OCI-LY7 (cell line): Measurements from ENCODE around the gene GATA2. TPM values are rescaled to one million over a fixed set of nuclear protein-coding genes. Genes with fewer than 3 reads are reported as not detected.

Experiments used
- BruUV-seq: library from RNA; stranded (reverse); fragments of 400-500 nt; replicated peaks from 2 replicates; lab custom pipeline; 2021; lab: Mats Ljungman, UMichigan
- CTCF ChIA-PET: fragments of 300-600 bp; sonication (Branson Sonifier 250); formaldehyde crosslinking; loops from one replicate; lab custom pipeline; 2022; ENCODE audit warnings: antibody characterized with exemption; ENCODE audit not compliant: unreplicated experiment; lab: Charles Lee
- POLR2A ChIA-PET: fragments of 300-600 bp; sonication (Branson Sonifier 250); formaldehyde crosslinking; loops from one replicate; lab custom pipeline; 2022; ENCODE audit warnings: antibody characterized with exemption; lab: Charles Lee
- DNase-seq: peaks from one replicate; pipeline ENCODE4 v3.0.0-alpha.2; 2015; ENCODE audit warnings: low spot score
- H2AFZ ChIP-seq: fragments of 200-600 bp; sonication (generic), shearing (Covaris generic); 2 replicates; pipeline ENCODE4 v1.6.1; 2014; ENCODE audit warnings: mild to moderate bottlenecking, antibody characterized with exemption, low read length, moderate library complexity
- H3K27ac ChIP-seq: fragments of 200-600 bp; sonication (generic); 2 replicates; pipeline ENCODE4 v1.5.1; 2014; ENCODE audit warnings: mixed run types, low read depth, mild to moderate bottlenecking, moderate library complexity, low read length, inconsistent platforms; ENCODE audit not compliant: poor library complexity, severe bottlenecking
- H3K36me3 ChIP-seq: fragments of 200-600 bp; sonication (generic); 2 replicates; pipeline ENCODE4 v1.6.1; 2014; ENCODE audit warnings: mild to moderate bottlenecking, antibody characterized with exemption, low read length, moderate library complexity, mixed read lengths; ENCODE audit not compliant: insufficient read depth
- H3K4me1 ChIP-seq: fragments of 200-600 bp; sonication (generic); 2 replicates; pipeline ENCODE4 v1.5.1; 2014; ENCODE audit warnings: mild to moderate bottlenecking, low read length; ENCODE audit not compliant: insufficient read depth, poor library complexity, severe bottlenecking
- H3K4me2 ChIP-seq: fragments of 200-600 bp; sonication (generic); 2 replicates; pipeline ENCODE4 v1.6.1; 2014; ENCODE audit warnings: mild to moderate bottlenecking, low read length
- H3K4me3 ChIP-seq: fragments of 200-600 bp; sonication (generic); 2 replicates; pipeline ENCODE4 v1.5.1; 2014; ENCODE audit warnings: mild to moderate bottlenecking, low read depth, low read length; ENCODE audit not compliant: poor library complexity, severe bottlenecking
- H3K79me2 ChIP-seq: fragments of 200-600 bp; sonication (generic); 2 replicates; pipeline ENCODE4 v1.6.1; 2016; ENCODE audit warnings: low read depth, mild to moderate bottlenecking, low read length, moderate library complexity, mixed read lengths; ENCODE audit not compliant: insufficient read depth
- H3K9me2 ChIP-seq: fragments of 200-600 bp; sonication (generic); 2 replicates; pipeline ENCODE4 v1.6.1; 2016; ENCODE audit warnings: mild to moderate bottlenecking, low read length, mixed read lengths; ENCODE audit not compliant: insufficient read depth
- H3K9me3 ChIP-seq: fragments of 200-600 bp; sonication (generic); 2 replicates; pipeline ENCODE4 v1.6.1; 2014; ENCODE audit warnings: mild to moderate bottlenecking, mixed run types, low read length, mixed read lengths
- H4K20me1 ChIP-seq: fragments of 200-600 bp; sonication (generic); 2 replicates; pipeline ENCODE4 v1.6.1; 2014; ENCODE audit warnings: mild to moderate bottlenecking, antibody characterized with exemption, low read length, moderate library complexity, mixed read lengths; ENCODE audit not compliant: insufficient read depth
- EZH2phosphoT487 ChIP-seq: fragments of 200-600 bp; sonication (generic); IDR thresholded peaks from 2 replicates; pipeline ENCODE4 v1.6.1; 2018; ENCODE audit warnings: low read depth, borderline replicate concordance, mild to moderate bottlenecking, mixed run types, antibody characterized with exemption, low read length, moderate library complexity, mixed read lengths
- intact Hi-C: fragments of 100-400 bp; cut with micrococcal nuclease; formaldehyde crosslinking; loops from one replicate; pipeline ENCODE4 v1.10.0; 2022; ENCODE audit not compliant: unreplicated experiment
- total RNA-seq, 2 experiments: library from RNA; depleted of rRNA in 1 of 2; stranded (reverse); fragments of >200 nt in 1 of 2; shearing (Covaris generic) in 1 of 2; gene quantifications; 2 replicates each; pipeline ENCODE4 v1.2.3, GENCODE V29; 2014 to 2022
- TF ChIP-seq, protein P1 (sequence below): fragments of 200-600 bp; sonication (generic); conservative IDR thresholded peaks from 2 replicates; pipeline ENCODE4 v1.5.1; 2014; ENCODE audit warnings: mild to moderate bottlenecking, antibody characterized with exemption, low read length, moderate library complexity, mixed read lengths

The GATA2 gene
- total RNA-seq, 2 experiments from 2014 or later = not detected

DNA sequence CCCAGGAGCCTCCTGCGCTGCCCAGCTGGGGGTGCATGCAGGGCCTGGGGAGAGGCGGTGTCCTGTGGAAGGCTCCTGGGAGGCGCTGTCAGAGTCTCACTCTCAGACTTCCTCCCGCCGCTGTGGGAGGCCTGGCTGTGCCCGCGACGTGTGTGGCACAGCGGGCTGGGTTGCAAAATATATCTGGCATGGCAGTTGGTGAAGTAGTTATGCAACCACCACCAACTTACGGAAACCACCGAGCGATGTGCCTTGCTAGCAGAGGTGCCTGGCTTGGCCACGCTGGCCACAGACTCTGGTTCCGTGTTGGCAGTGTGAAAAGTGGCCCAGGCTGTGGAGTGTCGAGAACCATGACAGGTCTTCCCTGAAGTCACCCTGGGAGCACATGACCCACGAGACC, 30.6 kb upstream of the GATA2 start:
- DNase-seq = no peak
- Histone ChIP-seq H2AFZ (no peak overlapping the region), H3K4me3 (no peak overlapping the region), H3K27ac (no peak overlapping the region), H3K36me3 (no peaks in the 10 kb centered on the region), H4K20me1 (no peaks in the 10 kb centered on the region), H3K4me1 (no peaks in the 10 kb centered on the region), H3K79me2 (no peaks in the 10 kb centered on the region), H3K9me3 (no peaks in the 10 kb centered on the region), H3K4me2 (no peak overlapping the region), H3K9me2 (no peaks in the 10 kb centered on the region)
- no TSS peak for BruUV-seq
- POLR2A ChIA-PET = no interaction called here
- TF ChIP-seq, protein P1, sequence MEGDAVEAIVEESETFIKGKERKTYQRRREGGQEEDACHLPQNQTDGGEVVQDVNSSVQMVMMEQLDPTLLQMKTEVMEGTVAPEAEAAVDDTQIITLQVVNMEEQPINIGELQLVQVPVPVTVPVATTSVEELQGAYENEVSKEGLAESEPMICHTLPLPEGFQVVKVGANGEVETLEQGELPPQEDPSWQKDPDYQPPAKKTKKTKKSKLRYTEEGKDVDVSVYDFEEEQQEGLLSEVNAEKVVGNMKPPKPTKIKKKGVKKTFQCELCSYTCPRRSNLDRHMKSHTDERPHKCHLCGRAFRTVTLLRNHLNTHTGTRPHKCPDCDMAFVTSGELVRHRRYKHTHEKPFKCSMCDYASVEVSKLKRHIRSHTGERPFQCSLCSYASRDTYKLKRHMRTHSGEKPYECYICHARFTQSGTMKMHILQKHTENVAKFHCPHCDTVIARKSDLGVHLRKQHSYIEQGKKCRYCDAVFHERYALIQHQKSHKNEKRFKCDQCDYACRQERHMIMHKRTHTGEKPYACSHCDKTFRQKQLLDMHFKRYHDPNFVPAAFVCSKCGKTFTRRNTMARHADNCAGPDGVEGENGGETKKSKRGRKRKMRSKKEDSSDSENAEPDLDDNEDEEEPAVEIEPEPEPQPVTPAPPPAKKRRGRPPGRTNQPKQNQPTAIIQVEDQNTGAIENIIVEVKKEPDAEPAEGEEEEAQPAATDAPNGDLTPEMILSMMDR = no peak
- TF ChIP-seq EZH2phosphoT487 = no peak
- intact Hi-C loops = no loop called here
- CTCF ChIA-PET = no interaction called here

DNA sequence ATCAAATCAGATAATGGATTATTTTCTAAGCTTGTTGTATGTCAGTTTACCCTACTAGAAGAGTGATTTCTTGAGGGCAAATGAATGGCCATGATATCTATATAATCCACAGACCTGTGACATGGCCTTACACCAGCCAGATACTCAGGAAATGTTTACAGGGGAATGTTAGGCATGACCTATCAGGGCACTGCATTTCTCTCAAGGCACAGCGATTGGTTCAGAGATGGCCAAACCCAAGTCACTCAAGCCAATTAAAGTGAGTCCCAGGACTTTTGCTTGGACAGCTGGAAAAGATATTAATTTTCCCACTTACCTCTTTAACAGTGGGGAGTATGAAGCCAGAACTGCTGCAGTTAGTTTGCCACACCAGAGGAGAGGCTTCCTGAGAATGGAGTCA, 28.7 kb upstream of the GATA2 start:
- H3K9me3 ChIP-seq = no peaks in the 10 kb centered on the region
- no peaks in the 10 kb centered on the region for H4K20me1 ChIP-seq
- H3K4me3 ChIP-seq = no peak overlapping the region
- H3K9me2 ChIP-seq = no peaks in the 10 kb centered on the region
- BruUV-seq = no TSS peak
- H3K4me1 ChIP-seq = no peaks in the 10 kb centered on the region
- H3K79me2 ChIP-seq = no peaks in the 10 kb centered on the region
- no peak overlapping the region for H2AFZ ChIP-seq
- CTCF ChIA-PET = no interaction called here
- H3K27ac ChIP-seq = no peak overlapping the region
- POLR2A ChIA-PET = no interaction called here
- TF ChIP-seq, protein P1 = no peak
- no peak for TF ChIP-seq EZH2phosphoT487
- intact Hi-C loops = no loop called here
- H3K4me2 ChIP-seq = no peak overlapping the region
- DNase-seq = no peak
- H3K36me3 ChIP-seq = no peaks in the 10 kb centered on the region

DNA sequence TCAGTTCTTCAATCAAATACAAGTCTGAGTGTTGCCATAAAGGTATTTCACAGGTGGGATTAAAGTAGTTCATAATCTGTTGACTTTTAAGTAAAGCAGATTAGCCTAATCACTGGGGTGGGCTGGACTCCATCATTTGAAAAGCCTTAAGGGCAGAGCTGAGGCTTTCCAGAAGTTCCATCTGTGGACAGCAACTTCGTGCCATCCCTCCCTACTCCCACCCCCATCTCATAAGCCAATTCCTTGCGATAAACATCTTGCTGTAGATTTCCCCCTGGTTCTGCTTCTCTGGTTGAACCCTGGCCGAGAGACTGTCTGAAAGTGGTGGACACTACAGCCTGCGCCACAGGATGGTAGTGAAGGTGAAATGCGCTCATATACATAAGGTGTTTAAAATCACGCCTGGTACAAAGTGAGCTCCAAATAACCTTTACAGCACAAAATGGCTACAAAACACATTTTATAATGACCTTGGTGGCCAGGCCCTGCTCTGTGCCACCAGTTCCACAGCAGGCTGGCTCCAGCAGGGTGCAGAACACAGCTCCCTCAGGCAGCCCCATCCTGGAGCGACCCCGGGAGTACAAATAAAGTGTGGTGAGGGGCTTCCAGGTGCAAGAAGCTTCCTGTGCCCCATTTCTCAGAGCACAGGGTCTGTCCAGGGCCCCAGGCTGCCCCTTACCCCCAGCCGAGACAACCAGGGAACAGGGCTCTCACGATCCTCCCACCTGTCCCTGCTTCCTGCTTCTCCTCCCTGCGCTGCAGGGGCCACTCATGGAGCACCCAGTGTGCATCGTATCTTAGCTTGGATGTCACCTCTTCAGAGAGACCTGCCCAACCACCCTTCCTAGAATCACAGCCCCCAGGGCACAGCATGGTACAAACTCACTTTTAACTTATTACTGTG, 25.8 kb upstream of the GATA2 start:
- Histone ChIP-seq H3K4me3 (no peak overlapping the region), H3K36me3 (no peaks in the 10 kb centered on the region), H3K9me2 (no peaks in the 10 kb centered on the region), H3K9me3 (no peaks in the 10 kb centered on the region), H2AFZ (no peak overlapping the region), H3K27ac (no peak overlapping the region), H4K20me1 (no peaks in the 10 kb centered on the region), H3K79me2 (no peaks in the 10 kb centered on the region), H3K4me2 (no peak overlapping the region), H3K4me1 (no peaks in the 10 kb centered on the region)
- no peak for DNase-seq
- intact Hi-C loops = loop anchor here (5.0 kb wide), 1 partner anchor 68 kb away; no protein-coding TSS in a partner anchor
- TF ChIP-seq EZH2phosphoT487 = no peak
- TF ChIP-seq, protein P1 = no peak
- ChIA-PET POLR2A (no interaction called here), CTCF (no interaction called here)
- BruUV-seq = no TSS peak
